Measurements from ENCODE around the gene REM2. TPM values are rescaled to one million over a fixed set of nuclear protein-coding genes. Genes with fewer than 3 reads are reported as not detected.
A peak's percentile ranks its signal among the peaks of the same experiment; 100 is the strongest.

The REM2 gene
- total RNA-seq: 1 to 10 TPM in 3 of 4 donors, under 1 TPM in 1; 0.57 to 2.1 (median 1.4) TPM

GRCh38 chr14:22883173-22883976 is at the start of gene REM2:
Gene REM2, plus strand, starts transcription at chr14:22883222. Its CDS starts 66 bp downstream, at chr14:22883288.
- H3K4me3 ChIP-seq: no peak within 1 kb of the TSS
- no peak for DNase-seq

GRCh38 chr14:22835505-22835904 is 47.5 kb upstream of the REM2 start:
- DNase-seq: no peak
- Histone ChIP-seq H3K4me3 (no peak overlapping the region), H3K27me3 (no peaks in the 10 kb centered on the region), H3K36me3 (peaks cover 0 to 12% (median 0%) of the 10 kb centered on the region in 3 donors), H3K27ac (peak overlapping the region in 2 of 4 donors; percentile 54 to 94), H3K4me1 (peaks cover 0 to 30% (median 5%) of the 10 kb centered on the region in 4 donors), H3K9me3 (no peaks in the 10 kb centered on the region)
- TF ChIP-seq CTCF (IDR thresholded peaks at IDR 0.05) (no peak), POLR2A (IDR thresholded peaks at IDR 0.05) (no peak)

More at GRCh38 chr14:22883173-22883976, at the start of gene REM2:
- Histone ChIP-seq H3K36me3 (peaks cover 0 to 12% (median 0%) of the 10 kb centered on the region in 3 donors), H3K27me3 (no peaks in the 10 kb centered on the region), H3K4me1 (peaks cover 0 to 49% (median 4%) of the 10 kb centered on the region in 4 donors), H3K9me3 (no peaks in the 10 kb centered on the region), H3K27ac (no peak within 1 kb of the TSS)
- no peak for TF ChIP-seq POLR2A (IDR thresholded peaks at IDR 0.05)
- no peak for TF ChIP-seq CTCF (IDR thresholded peaks at IDR 0.05)

- peak; percentile 26 to 81 (median 70) for DNase-seq
- Histone ChIP-seq H3K27ac (peak within 1 kb of the TSS; percentile 74 to 94 (median 88)), H3K4me3 (peak within 1 kb of the TSS; percentile 46 to 86 (median 72)), H3K36me3 (peaks cover 0 to 17% (median 0%) of the 10 kb centered on the region in 3 donors), H3K9me3 (no peaks in the 10 kb centered on the region), H3K4me1 (peaks cover 0 to 29% (median 4%) of the 10 kb centered on the region in 4 donors), H3K27me3 (no peaks in the 10 kb centered on the region)
- TF ChIP-seq POLR2A (IDR thresholded peaks at IDR 0.05): peak in 1 of 2 donors; percentile 58
- TF ChIP-seq CTCF (IDR thresholded peaks at IDR 0.05): peak in 1 of 6 experiments; percentile 20
Observed at GRCh38 chr14:22836301-22837113, 46.5 kb upstream of the REM2 start, which contains the start of gene MMP14. Gene MMP14, plus strand, starts transcription at chr14:22836585. Its CDS starts 233 bp downstream, at chr14:22836818.

GRCh38 chr14:22837114-22837749 is 45.8 kb upstream of the REM2 start:
- peak overlapping the region; percentile 46 to 86 (median 72) for H3K4me3 ChIP-seq
- H3K27me3 ChIP-seq: no peaks in the 10 kb centered on the region
- peaks cover 0 to 24% (median 0%) of the 10 kb centered on the region in 3 donors for H3K36me3 ChIP-seq
- peak in 2 of 3 donors; percentile 69 to 76 for DNase-seq
- TF ChIP-seq POLR2A (IDR thresholded peaks at IDR 0.05): peak in 1 of 2 donors; percentile 35
- peak in 1 of 6 experiments; percentile 10 for TF ChIP-seq CTCF (IDR thresholded peaks at IDR 0.05)
- H3K9me3 ChIP-seq: no peaks in the 10 kb centered on the region
- peaks cover 0 to 29% (median 4%) of the 10 kb centered on the region in 4 donors for H3K4me1 ChIP-seq
- peak overlapping the region; percentile 74 to 94 (median 88) for H3K27ac ChIP-seq

Measured in Peyer's patch (tissue), 4 donors.